ENCODE data around the gene MSX2.

The MSX2 gene

DNA sequence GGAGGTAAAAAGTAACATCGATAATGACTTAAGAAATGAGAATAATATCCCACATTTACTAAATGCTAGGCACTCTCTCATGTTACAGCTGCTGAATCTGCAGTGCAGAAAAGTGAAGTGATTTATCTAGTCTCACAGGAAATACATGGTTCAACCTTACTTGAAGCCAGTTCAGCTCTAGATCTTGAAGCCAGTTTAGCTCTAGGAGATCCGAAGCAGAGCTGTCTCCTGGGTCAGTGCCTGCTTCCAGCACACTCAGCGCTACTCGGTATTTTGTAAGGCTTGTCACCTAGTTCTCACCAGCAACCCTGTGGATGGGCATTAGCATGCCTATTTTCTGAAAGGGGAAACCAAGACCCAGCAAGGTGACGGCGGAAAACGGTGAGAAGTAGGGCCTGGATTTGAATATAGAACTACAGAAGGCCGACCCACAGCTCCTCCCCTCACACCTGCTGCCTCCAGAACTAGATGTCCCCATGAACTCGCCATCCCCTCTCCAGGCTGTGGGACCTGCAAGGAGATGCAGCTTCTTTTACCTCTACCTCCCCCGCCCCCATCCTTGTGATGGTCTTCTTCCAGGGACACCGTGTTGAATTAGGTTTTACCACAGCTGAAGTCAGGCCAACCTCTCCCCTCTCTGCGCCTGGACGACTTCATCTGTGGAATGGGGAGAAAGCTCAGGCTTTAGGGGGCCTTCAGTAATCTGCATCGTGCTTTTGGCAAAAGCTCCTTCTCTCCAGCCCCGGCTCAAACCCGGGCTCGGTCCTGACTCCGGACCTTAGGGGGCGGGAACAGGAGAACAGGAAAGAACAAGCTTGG lies 4.4 kb upstream of the MSX2 start:
- no peak for DNase-seq

DNA sequence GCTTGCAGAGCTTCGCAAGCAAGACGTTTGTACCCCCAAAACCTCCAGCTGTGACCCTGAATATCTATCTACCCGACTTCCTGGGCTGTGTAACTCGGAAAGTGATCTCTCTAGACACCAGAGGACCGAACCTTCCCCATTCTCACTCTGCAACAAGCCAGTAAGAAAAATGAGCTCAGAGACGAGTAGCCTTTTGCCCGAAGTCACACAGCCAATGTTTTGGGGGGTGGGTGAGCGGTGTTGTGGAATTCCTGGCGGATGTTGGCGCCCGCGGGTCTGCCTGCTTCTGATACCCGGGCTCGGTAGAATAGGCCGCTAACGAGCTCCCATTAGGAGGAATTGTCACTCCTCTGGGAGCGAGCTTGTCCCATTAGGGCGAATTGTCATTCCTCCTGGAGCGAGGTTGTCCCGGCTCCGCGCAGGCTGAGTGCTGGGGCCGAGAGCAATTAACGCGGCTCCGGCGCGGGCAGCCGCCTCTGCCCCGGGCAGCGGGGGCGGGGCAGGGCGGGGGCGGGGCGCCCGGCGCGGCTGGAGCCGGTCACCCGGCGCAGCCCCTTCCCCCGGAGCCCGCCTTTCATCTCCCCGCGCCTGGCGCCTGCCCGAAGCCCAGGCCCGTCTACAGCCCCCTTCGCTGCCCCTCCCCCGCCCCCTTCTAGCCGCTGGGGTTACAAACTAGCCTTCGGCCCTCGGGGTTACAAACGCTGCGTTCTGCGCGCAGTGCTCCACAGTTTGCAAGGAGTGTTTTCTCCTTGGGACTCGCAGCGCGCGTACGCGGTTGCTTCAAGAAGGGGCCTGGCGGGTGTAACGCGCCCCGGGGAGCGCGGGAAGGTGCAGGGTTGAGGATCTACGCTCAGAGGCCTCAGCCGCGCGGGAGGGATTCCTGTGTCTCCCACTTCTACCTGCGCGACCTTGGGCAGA lies 3.5 kb upstream of the MSX2 start:
- DNase-seq, result no peak

DNA sequence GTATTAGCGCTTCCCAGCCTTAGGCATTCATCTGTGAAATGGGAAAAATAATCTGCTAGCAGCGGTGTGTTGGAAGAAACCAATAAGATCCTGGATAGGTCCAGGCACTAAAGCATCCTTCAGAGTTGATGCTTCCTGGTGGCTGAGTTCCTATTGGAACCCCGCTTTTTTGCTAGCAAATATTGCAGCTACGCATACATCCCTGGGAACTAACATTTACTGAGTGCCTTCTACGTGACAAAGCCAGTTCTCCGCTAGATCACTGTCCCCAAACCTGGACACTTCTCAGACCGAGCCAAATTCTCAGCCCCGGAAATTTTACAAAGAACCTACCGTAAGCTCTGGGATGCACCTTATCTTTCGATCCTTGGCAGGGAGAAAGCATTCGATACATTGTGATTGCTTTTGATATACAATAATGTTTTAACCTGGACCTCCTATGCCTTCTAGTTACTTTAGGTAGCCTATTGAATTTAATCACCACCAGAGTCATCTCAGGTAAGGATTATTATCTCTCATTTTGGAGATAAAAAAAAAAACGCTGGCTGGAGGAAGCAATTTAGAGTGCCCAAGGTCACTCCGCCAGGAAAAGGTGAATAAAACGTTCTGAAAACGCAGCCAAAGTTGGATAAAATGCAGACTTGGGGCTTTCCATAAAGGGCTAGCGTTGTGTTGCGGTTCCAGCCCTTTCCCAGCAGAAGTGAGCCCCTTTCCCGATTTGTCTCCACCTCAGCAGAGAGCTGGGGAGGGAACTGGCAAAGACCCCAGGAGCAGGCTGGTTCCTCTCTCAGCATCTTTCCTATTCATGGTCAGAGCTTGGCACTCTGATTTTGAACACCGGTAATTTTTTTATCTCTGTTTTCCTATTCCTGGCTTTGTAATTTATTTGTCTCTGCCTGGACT lies 2.6 kb upstream of the MSX2 start:
- DNase-seq, result no peak

DNA sequence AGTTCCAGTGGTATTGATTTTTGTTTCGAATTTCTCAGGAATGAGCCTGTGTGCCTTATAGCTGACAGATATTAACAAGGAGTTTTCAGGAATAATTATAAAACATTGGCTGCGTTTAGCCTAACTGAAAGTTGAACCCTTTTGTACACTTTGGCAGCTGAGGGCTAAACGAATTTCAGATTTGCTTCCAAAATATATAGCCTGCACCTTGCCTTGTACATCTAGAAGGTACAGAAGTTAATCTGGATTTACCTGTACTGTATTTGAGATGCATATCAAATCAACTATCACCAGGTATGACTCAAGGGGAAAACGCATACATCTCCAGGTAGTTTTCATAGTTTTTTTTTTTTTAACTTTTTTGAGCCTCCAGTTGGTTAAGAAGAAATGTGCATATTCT lies 1.9 kb upstream of the MSX2 start:
- no peak for DNase-seq

DNA sequence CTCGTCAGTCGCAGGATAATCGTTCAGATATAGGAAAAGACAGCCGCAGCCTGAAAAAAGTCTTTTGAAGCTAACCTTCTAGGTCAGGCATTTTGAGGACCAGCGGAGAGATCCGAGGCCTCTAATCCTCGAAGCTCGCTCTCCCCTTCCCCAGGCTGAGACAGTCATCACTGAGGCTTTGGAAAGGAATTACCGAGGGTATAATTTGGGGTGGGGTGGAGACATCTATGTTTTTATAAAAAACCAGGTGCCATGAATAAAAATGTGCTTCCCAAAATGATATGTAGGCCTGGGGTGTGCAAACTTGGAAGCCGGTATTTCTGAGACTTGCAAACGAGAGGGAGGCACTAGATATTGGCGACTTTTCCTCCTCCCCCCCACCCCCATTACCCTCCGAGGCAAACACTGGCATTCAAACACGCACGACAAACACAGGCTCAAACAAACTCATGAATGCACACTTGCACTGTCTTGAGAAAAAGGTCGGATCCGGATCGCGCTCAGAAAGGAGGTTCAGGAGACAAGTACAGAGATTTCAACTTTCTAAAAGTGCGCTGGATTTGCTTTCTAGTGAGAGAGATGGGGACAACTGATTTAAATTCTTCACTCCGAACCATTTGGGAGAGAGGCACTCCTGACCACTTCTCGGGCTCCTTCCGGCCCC lies 935 bp upstream of the MSX2 start:
- DNase-seq, result no peak

DNA sequence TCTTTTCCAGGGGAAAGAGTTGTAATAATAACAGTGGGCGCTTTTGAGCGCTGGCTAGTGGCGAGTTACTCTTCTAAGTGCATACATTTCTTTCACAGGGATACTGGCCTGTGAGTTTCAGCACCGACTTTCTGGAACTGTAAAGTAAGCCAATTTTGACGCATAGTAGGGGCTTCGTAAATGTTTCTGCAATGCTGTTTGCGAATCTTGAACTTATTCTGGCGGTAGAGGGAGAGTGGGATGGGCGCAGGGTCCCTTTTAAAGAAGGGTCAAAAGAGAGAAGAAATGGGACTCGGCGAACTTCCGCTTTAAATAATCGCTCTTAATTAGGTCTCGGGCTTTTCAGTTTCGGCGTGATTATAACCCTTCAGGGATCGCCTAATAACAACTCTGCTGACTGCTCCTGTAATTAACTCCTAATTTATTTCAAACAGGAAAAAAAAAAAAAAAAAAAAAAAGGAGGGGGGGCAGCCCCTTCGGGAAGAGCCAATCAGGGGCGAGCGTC lies 351 bp upstream of the MSX2 start:
- DNase-seq, result no peak

DNA sequence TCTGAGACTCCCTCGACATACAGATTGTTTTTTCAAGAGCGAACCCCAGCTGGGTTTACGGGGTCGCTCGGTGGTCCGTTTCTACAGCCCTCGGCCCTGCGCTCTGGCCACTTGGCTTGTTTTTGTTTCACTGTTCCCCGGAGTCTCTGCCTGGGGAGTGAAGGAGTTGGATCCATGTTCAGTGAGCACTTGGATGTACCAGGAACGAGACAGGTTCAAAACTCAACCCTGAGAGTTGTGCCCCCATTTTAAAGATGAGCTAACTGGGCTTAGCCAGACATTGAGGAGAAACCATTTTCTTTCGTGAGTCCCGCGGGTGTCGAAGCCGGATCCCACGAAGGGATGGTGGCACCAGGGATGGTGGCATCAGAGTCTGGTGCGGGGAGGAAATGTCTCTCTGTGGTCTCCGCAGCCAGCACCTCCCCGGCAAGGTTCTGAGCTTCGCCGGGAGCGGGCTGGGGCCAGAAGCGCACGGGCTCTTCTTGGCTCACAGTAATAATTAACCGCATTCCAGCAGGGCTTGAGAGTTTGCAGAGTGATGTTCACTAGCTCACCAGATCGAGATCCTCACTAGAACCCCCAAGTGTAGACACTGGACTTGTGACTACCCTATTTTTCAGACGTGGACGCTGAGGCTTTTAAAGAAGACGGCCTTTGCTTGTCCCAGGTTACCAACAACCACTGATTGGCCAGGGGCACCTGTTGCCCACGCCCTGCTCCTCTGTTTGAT lies 1.0 kb downstream of the MSX2 start:
- no peak for DNase-seq

DNA sequence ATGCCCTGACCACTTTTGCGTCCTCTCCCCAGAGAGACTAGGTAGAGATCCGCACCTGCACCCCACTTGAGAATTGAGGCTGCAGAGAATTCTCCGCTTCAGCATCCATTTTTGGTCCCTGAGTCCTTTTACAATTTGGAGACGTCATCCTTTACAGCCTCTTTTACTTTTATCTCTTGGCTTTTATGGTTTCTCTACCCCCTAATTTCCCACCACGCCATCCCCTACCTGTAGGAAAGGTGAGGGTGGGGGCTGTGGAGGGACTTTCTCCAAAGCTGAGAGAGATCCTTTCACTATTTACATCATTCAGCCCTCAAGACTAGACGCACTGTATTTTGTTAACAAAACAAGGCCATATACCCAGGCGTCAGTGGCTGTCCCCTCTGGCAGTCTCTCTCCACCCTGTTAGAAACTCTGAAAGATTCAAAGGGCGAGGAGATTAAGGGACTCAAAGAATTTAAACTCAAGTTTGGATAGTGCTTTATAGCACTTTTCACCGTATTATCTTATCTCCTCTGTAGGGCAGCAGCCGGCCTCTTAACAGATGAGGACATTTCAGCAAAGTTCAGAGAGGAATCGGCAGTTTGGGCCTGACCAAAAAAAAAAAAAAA lies 1.7 kb downstream of the MSX2 start:
- DNase-seq, result no peak

DNA sequence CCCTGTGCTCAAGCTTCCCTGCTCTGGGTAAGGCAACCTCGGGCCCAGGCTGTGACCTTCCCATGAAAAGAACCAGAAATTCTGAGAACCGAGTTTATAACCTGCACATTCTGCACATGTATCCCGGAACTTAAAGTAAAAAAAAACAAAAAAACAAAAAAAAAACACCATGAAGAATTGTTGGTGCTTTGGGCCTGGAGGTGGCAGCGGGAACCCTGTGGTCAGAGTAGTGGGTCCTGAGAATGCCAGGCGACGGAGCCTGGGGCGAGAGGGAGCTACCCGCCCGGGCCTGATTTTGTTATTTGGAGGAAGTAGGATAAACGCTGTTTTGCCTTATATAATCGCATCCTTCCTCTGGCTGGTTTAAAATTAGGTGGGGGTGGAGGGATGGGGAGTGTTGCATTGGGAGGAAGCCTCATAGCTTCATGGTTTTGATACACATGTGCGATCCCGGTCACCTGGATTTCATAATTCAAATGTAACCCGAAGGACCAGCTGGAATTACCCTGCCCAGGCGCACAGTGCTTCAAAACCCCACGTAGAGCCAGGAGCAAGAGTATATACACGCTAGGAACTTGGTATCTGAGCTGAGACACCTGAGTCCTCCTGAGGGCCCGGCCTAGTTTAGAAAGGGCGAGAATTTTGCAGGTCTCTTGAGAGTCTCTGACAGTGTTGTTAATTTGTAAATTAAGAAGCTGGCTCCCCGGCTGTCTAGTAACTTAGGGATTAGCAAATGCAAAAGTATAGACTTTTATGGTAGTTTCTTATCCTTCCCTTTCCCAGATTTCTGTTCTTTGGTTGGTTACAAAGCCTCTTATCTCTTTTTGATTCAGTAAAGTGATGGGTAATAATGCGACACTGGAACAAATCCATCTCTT lies 2.8 kb downstream of the MSX2 start:
- no peak for DNase-seq

DNA sequence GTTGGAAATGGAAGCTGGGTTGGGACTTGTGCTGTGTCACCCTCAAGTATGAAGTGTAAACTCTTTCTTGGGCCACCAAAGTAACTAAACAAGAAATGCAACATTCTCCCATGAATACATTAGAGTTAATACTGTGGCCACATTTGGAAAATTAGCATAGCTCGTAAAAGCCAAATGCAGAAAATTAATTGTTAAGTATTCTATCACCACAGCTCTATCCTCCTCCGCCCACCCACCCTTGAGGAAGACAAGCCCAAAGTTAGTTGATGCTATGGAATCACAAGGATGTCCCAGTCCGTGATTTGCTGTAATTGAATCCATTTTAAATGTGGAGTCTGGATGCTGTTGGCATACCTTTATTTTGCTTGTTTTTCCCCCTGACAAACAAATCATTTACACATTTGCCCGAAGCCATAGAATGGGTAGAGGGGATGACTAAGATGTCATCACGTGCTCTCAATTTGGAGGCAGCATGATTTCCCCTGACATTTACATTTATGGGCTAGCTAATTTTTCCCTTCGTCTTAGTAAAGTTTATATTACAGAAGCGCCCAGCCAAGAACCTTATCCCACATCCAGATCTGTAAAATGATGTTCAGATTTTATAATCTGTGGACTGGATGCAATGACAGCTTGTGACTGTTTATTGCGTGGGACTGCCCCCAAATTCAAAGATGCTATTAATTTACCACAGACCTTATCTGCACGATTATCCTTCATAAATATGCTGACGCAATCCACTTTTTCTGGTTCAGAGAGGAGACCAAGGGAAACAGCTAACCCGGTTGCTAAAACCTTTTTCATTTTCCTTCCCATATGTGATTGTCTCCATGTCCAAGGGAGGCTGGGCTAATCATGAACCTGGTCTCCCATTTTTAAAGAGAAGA lies 3.7 kb downstream of the MSX2 start:
- DNase-seq, result no peak

DNA sequence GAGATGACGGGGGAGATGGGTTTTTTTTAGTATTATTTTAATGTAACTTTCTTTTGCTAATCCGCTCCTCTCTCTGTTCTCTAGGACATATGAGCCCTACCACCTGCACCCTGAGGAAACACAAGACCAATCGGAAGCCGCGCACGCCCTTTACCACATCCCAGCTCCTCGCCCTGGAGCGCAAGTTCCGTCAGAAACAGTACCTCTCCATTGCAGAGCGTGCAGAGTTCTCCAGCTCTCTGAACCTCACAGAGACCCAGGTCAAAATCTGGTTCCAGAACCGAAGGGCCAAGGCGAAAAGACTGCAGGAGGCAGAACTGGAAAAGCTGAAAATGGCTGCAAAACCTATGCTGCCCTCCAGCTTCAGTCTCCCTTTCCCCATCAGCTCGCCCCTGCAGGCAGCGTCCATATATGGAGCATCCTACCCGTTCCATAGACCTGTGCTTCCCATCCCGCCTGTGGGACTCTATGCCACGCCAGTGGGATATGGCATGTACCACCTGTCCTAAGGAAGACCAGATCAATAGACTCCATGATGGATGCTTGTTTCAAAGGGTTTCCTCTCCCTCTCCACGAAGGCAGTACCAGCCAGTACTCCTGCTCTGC lies 4.8 kb downstream of the MSX2 start:
- no peak for DNase-seq

DNA sequence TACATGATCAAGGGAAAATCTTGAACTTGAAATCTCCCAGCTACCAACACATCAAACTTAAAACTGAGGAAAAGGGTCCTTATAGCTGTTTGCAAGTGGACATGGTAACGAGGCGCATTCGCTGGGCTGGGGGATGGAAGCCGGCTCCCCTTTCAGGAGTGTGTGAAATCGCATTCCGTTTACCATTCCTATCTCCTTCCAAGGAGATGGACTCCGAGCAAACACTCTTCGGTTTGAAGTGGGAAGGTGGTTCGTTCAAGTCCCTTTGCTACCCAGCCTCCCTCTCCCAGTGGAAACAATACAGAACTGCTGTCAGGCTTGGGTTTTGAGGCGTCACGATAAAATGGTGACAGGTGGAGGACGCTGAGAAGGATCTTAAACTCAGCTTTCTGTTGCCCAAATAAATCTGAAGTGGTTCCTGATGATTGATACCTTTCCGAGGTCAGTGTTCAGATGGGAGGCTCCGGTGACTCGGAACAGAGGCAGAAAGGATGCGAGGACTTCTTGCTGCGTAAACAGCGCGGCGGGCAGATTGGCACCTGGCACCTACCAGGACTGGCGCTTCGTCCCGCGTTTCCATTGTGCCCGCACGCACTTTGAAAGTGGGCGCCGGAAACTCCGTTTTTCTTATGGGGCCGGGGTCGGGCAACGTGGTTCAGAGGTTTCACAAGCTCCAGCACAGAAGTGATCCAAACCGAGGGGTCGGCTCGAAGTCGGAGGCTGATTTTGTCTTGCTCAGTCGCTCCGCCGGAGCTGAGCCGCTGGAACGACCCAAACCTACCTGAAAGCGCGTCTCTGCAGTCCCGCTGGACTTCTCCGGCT lies 7.0 kb downstream of the MSX2 start:
- DNase-seq, result no peak

DNA sequence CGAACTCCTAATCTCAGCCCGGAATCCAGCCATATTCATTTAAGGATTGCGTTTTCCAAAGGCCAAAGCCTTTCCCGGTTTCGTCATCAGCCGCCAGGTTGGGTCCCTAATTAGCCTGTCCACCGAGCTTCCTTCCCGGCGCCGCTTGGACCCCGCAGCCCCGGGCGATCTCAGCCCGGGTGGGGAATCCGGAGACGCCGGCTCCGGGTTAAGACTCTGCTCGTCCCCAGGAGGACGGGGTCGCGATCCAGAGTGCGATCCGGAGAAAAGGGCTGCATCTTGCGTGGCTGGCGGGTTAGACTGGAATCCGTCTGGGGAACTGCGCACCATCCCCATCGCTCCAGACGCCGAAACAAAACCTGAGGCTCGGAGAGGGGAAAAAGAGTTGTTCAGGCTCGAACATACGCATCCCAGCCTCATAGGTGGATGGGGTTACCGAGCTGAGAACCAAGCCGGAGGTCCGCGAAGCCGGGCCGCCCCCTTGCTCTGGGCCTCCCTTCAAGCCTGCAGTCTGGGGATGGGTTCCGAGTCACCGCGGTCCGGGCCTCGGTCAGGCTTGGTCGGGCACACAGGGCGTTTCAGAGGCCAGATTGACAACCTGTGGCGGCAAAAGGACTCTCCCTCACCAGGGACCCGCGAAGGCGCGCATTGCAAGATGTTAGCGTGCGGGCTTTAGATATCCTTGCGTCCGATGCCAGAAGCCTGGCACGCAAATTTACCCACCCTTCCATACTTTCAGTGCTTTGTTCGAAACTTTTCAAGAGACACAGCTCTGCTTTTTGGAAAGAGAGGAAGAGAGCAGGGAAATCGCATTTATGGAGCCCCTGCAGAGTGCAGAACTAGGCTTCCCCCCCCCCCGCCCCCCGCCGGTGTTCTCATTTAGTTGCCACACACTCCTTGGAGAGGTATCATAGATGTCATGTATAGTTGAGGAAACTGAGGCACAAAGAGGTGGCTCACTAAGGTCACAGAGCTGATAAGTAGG lies 7.9 kb downstream of the MSX2 start:
- no peak for DNase-seq

DNA sequence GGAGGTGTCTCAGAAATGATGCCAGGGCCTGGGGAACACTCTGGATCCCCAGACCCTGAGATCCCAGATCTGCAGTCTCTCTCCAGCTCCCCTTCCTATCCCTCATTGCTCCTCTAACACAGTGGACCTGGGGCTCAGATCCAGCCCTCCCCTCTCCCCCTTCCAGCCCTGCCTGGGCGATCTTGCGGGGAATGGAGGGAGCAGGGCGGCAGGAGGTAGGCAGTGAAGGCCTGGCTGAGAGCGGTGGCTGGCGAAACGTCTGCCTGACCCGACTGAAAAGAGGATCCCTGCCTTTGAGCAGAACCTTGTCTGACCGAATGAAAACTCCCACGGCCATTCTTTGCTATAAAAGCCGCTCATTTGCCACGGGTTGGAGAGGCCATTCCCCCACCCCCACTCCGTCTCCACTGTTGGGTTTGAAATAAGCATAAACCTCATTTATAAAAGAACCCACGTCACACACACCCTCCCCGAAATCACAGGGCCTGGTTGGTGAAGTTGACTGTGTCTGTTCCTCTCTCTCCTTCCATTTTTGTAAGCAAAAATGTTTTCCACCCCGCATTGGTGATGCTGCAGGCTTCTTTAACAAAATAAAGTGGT lies 8.8 kb downstream of the MSX2 start:
- no peak for DNase-seq

DNA sequence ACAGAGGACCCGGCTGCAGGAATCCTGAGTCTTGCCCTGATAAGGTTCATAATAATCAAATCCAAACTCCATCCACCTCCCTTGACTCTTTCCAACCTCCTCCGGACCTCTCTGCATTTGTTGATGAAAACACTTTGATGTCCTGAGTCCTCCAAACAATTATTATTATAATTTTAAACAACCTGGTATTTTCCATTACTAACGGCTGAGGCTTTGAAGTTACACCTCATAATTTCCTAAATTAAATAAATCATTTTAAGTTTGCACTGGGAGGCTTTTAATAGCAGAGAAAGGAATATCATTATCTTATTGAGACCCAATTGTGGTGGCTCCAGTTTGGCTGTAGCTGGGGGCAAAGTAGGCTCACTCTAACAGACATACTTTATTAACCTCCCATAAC lies 9.5 kb downstream of the MSX2 start:
- no peak for DNase-seq

Data from activated T-cell treated with anti-CD3 and anti-CD28 coated beads, Interleukin-2, amount 50 U/mL, for 1 hour (primary cell).